SK-MEL-5 (cell line): ENCODE measurements around the gene WNT10A. TPM values are rescaled to one million over a fixed set of nuclear protein-coding genes. Genes with fewer than 3 reads are reported as not detected.
"Not testable (repeated sequence)": the region's sequence is repeated elsewhere in the genome, so short reads cannot be mapped to it uniquely, and the experiment has no call there.

ENCODE experiments used
- DNase-seq: peaks from one replicate; pipeline ENCODE4 v3.0.0-alpha.2; 2016; ENCODE audit warnings: low read depth, low spot score
- in situ Hi-C: cut with HindIII; loops from 2 replicates; pipeline ENCODE4 v1.10.0; 2016; ENCODE audit warnings: low sequenced_read_pairs, high pct_unique_total_duplicates, low pct_unique_long_range_greater_than_20kb
- polyA plus RNA-seq, 2 experiments: library from polyadenylated mRNA; depleted of rRNA; stranded (reverse); fragments of >200 nt; gene quantifications; 2 replicates each; pipeline ENCODE4 v1.2.3, GENCODE V29; 2015
- total RNA-seq: library from RNA; depleted of rRNA; stranded (reverse); fragments of >200 nt; shearing (Covaris generic); gene quantifications from 2 replicates; pipeline ENCODE4 v1.2.3, GENCODE V29; 2014; rRNA removed

Gene WNT10A
- 0.05 and 0.11 TPM in 2 replicates for total RNA-seq
- polyA plus RNA-seq (2015; cell fraction: cytosol; rRNA removed), result 0.19 TPM in 1 of 2 replicates, not detected in the other
- 0.11 TPM in 1 of 2 replicates, not detected in the other for polyA plus RNA-seq (2015; cell fraction: nucleus; rRNA removed)

- no peak for DNase-seq
- in situ Hi-C loops, result no loop called here
Observed at GRCh38 chr2:218880102-218880858, at the start of gene WNT10A. TSS of gene WNT10A (plus strand) at chr2:218880852. CDS start at chr2:218880996, 144 bp downstream.

GRCh38 chr2:218831378-218831990 is 49.2 kb upstream of the WNT10A start, which contains the start of gene PRKAG3:
TSS of gene PRKAG3 (minus strand) at chr2:218831803.
- in situ Hi-C loops, result no loop called here
- DNase-seq, result no peak

DNA sequence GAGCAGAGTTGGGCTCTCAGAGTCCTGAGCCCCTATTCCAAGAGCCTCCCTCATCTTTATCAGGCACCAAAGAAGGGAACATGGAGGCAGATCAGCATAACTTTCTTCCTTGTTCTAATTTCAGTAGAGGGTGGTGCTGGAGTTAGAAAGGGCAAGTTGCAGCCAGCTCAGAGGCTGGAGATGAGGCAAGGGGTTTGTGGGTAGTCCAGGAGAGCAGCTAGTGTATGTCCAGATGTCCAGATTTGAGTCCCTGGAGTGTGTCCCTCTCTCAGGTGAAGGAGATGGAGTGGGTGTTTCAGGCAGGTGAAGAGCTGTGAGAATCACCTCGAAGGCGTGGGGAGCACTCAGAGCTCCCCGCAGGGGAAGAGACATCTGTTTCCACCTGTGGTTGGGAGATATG is 48.6 kb upstream of the WNT10A start:
- in situ Hi-C loops, result no loop called here
- DNase-seq, result no peak

DNA sequence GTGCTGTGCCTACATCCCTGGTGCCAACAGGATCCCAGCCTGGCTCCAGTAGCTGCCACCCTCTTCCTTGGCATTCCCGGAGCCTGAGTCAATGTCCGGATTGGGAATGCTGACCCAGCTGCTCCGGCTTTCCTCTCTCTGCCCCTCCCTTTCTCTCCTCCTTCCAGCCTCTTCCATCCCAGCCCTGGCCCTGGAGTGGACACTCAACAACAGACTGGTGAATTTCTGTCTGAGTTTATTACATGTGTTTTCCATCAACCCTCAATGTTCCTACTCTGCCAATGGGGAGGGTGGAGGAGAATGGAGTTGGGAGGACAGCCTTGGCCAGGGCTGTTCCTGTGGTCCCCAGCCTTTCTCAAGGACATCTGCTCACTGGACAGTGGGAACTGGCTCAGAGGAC is 48.1 kb upstream of the WNT10A start:
- in situ Hi-C loops, result no loop called here
- DNase-seq, result no peak

- in situ Hi-C loops, result no loop called here
- DNase-seq, result no peak
Observed at GRCh38 chr2:218833023-218833609, 47.5 kb upstream of the WNT10A start.

DNA sequence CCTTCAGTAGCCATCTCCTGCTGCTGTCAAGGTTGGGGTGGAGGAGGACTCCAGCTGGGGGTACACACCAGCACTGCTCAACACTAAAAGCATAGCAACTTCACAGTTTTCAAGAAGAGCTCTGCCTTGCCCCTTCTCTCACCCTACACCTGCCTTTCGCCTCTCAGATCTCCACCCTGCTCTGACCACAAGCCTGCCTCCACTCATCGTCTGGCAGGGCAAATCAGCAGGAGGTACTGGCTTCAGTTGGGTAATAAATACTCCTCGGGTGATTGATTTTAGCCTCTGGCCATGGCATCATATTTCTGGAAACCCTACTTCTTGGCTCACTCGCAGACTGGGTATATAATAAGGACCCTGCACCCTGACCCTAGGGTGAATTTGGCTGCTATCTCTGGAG is 46.0 kb upstream of the WNT10A start:
- no peak for DNase-seq
- in situ Hi-C loops, result no loop called here

- in situ Hi-C loops, result no loop called here
- no peak for DNase-seq
Observed at GRCh38 chr2:218837495-218837894, 43.2 kb upstream of the WNT10A start.

- in situ Hi-C loops, result no loop called here
- peak; percentile 46 for DNase-seq
Observed at GRCh38 chr2:218839430-218839829, 41.2 kb upstream of the WNT10A start.

GRCh38 chr2:218839888-218840287 is 40.8 kb upstream of the WNT10A start:
- DNase-seq, result no peak
- in situ Hi-C loops, result no loop called here

DNA sequence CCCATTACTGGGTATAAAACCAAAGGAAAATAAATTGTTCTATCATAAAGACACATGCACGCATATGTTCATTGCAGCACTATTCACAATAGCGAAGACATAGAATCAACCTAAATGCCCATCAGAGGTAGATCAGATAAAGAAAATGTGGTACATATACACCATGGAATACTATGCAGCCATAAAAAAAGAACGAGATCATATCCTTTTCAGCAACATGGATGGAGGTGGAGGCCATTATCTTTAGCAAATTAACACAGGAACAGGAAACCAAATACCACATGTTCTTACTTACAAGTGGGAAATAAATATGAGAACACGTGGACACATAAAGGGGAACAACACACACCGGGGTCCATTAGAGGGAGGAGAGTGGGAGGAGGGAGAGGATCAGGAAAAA is 36.3 kb upstream of the WNT10A start:
- in situ Hi-C loops, DNase-seq: not testable (repeated sequence)

DNA sequence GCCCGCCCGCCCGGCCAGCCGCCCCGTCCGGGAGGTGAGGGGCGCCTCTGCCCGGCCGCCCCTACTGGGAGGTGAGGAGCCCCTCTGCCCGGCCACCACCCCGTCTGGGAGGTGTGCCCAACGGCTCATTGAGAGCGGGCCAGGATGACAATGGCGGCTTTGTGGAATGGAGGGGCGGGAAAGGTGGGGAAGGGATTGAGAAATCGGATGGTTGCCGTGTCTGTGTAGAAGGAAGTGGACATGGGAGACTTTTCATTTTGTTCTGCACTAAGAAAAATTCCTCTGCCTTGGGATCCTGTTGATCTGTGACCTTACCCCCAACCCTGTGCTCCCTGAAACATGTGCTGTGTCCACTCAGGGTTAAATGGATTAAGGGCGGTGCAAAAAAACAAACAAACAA is 33.7 kb upstream of the WNT10A start:
- DNase-seq, result peak; percentile 30
- in situ Hi-C loops, result not testable (repeated sequence)

GRCh38 chr2:218849721-218850120 is 30.9 kb upstream of the WNT10A start:
- DNase-seq, result no peak
- in situ Hi-C loops, result no loop called here

GRCh38 chr2:218850796-218851195 is 29.9 kb upstream of the WNT10A start:
- in situ Hi-C loops, result no loop called here
- DNase-seq, result no peak

DNA sequence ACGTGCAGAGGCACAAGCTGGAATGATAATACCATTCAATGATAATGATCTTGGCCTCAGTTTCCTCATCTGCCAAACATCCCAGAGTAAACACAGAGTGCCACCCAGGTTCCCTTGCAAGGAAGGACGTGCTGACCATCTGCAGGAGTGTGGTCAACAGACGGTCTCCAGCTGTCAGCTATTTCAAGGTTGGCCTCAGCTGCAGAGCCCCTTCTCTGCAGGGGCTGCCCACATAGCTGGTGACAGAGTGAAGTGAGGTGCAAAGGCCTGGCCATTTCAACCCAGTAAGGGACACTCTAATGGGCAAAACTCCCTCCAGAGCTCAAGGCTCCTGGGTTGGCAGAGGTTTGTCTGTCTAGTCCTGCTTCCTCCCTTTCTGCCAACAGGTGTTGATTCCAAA is 29.4 kb upstream of the WNT10A start:
- no peak for DNase-seq
- in situ Hi-C loops, result no loop called here

DNA sequence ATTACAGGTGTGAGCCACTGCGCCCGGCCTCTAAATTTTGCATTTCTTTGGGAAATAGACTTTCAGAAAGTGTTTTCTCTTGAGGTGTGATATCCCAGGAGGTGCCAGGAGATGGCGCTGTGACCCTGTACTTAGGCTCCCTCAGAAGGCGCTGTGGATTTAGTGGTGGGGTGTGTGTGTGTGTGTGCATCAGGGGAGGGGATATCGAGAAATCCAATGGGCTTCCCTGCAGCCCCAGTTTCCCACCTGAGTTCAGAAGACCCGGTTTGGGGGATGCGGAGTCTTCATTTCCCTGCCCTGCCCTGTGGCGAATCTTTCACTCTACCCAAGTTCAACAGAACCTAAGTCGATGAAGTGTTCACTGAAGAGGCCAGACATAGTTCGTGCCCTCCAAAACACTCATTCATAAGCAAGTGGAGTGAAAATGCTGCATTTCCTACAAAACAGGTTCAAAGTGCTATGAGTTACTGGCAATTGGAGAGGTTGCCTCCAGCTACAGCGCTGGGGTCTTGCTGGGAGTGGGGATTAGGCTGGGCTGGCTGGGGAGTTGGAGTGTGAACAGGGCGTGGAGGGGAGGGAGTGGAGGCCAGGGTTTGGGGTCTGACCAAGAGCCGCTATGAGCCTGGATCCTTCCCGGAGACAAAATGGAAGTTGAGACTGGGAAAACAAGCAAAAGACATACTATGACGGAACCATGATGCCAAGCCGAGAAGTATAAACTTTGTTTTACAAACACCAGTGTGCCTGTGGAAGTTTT is 27.6 kb upstream of the WNT10A start:
- in situ Hi-C loops, result no loop called here
- DNase-seq, result peak; percentile 68

DNA sequence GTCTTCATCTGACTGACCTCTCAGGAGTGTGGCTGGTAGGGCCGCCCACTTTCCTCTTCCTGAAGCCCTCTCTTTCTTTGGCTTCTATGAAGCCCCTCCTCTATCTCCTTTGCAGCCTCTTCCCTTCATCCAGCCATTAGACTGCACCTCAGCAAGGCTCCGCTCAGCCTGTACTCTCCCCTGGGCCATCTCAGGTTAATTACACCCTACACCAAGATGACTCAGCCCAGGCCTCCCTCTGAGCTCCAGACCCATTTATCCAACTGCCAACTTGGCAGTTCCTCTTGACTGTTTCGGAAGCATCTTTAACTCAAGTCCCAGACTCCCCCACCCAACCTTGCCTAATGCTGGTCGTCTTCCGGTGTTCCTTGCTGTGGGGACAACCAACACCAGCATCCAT is 26.9 kb upstream of the WNT10A start:
- no peak for DNase-seq
- in situ Hi-C loops, result no loop called here

DNA sequence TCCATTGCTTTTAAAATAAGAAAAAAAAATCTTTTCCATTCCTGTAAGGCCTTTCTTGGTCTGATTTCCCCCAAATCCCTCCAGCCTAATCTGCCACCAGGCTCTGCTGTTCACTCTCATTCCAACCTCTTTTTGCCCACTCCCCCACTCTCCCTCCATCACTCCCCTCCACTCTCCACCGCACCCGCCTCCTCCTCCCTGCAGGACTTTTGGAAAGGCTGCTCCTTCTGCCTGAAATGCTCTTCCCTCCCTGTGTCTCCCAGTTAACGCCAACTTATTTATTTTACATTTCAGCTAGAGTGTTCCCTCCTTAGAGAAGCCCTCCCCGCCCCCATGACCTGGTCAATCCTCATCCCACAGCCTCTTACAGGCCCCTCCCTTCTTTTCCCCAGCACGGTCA is 25.8 kb upstream of the WNT10A start:
- in situ Hi-C loops, result no loop called here

More for the DNA sequence above, 25.8 kb upstream of the WNT10A start:
- no peak for DNase-seq
